ES-I3 (cell line): ENCODE measurements around the gene TMEM134.

Experiments used
- H3K36me3 ChIP-seq: 2 replicates; pipeline ENCODE4 v1.6.1; 2013; ENCODE audit warnings: mild to moderate bottlenecking, low read length, control low read depth, moderate library complexity; ENCODE audit not compliant: insufficient read depth
- H3K4me1 ChIP-seq: 2 replicates; pipeline ENCODE4 v1.6.1; 2013; ENCODE audit warnings: mild to moderate bottlenecking, control low read depth, low read length; ENCODE audit not compliant: insufficient read depth
- H3K9ac ChIP-seq: 2 replicates; pipeline ENCODE4 v1.6.1; 2013; ENCODE audit warnings: low read depth, mild to moderate bottlenecking, low read length, moderate library complexity
- H3K9me3 ChIP-seq: 2 replicates; pipeline ENCODE4 v1.6.1; 2013; ENCODE audit warnings: mild to moderate bottlenecking, low read length, moderate library complexity; ENCODE audit not compliant: control insufficient read depth, insufficient read depth

The TMEM134 gene

DNA sequence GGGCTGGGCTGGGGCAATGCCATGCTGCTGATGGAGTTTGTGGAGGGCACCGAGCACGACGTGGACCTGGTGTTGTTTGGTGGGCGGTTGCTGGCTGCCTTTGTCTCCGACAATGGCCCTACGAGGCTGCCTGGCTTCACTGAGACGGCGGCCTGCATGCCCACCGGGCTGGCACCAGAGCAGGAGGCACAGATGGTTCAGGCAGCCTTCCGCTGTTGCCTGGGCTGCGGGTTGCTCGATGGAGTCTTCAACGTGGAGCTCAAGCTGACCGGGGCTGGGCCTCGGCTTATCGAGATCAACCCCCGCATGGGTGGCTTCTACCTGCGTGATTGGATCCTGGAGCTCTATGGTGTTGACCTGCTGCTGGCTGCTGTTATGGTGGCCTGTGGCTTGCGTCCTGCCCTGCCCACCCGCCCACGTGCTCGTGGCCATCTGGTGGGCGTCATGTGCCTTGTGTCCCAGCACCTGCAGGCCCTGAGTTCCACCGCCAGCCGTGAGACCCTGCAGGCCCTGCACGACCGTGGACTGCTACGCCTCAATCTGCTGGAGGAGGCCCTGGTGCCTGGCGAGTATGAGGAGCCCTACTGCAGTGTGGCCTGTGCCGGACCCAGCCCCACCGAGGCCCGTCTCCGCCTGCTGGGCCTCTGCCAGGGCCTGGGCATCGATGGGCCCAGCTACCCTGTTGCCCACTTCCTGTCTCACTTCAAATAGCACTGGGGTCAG lies 45.0 kb downstream of the TMEM134 start:
- no peaks in the 10 kb centered on the region for H3K9me3 ChIP-seq
- H3K36me3 ChIP-seq, result no peaks in the 10 kb centered on the region
- no peak overlapping the region for H3K9ac ChIP-seq
- H3K4me1 ChIP-seq, result peaks cover 6% of the 10 kb centered on the region; the same call in 1 of the 2 replicates

DNA sequence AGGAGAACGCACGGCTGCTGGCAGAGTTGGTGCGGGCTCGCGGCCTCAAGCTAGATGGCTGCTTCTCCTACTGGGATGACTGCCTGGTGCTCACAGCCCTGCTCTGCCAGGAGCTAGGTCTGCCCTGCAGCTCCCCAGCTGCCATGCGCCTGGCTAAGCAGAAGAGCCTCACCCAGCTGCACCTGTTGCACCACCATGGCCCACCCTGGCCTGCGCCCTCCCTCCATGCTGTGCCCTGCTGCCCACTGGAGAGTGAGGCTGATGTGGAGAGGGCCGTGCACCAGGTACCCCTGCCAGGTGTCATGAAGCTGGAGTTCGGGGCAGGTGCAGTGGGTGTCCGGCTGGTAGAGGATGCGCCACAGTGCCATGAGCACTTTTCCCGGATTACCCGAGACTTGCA lies 45.6 kb downstream of the TMEM134 start:
- Histone ChIP-seq H3K36me3 (no peaks in the 10 kb centered on the region), H3K9me3 (no peaks in the 10 kb centered on the region), H3K9ac (no peak overlapping the region), H3K4me1 (peaks cover 6% of the 10 kb centered on the region; the same call in 1 of the 2 replicates)

- peaks cover 6% of the 10 kb centered on the region; the same call in 1 of the 2 replicates for H3K4me1 ChIP-seq
- H3K9ac ChIP-seq, result no peak overlapping the region
- no peaks in the 10 kb centered on the region for H3K9me3 ChIP-seq
- no peaks in the 10 kb centered on the region for H3K36me3 ChIP-seq
Measured at GRCh38 chr11:67422891-67423290, 46.2 kb downstream of the TMEM134 start.

- H3K36me3 ChIP-seq, result no peaks in the 10 kb centered on the region
- no peaks in the 10 kb centered on the region for H3K9me3 ChIP-seq
- H3K4me1 ChIP-seq, result peaks cover 6% of the 10 kb centered on the region; the same call in 1 of the 2 replicates
- peak overlapping the region; percentile 34; the same call in 1 of the 2 replicates for H3K9ac ChIP-seq
Measured at GRCh38 chr11:67421430-67422031, 47.5 kb downstream of the TMEM134 start.

DNA sequence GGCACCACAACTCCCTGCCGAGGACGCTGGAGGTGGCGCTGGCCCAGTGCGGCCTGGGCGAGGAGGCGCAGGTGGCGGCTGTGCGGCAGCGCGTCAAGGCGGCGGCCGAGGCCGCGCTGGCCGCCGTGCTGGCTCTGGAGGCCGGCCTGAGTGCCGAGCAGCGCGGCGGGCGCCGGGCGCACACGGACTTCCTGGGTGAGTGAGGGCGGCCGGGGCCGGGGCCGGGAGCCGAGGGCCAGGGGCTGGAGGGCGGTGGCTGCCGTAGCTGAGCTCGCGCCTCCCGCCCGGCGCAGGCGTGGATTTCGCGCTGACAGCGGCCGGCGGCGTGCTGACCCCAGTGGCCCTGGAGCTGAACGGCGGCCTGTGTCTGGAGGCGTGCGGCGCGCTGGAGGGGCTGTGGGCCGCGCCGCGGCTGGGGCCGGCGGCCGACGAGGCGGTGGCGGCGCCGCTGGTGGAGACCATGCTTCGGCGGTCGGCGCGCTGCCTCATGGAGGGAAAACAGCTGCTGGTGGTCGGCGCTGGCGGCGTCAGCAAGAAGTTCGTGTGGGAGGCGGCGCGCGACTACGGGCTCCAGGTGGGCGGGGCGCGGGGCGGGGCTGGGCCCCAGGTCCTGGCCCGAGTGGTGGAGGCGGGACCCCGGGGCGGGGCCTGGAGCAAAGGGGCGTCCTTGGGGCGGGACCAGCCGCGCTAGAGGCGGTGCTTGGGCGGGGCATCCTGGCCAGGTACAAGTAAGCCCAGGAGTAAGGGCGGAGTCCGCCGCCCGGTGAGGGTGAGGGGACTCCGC lies 48.2 kb downstream of the TMEM134 start:
- no peaks in the 10 kb centered on the region for H3K36me3 ChIP-seq
- H3K9me3 ChIP-seq, result no peaks in the 10 kb centered on the region
- H3K4me1 ChIP-seq, result peaks cover 11% of the 10 kb centered on the region; the same call in 1 of the 2 replicates
- H3K9ac ChIP-seq, result peak overlapping the region; percentile 58

GRCh38 chr11:67420147-67420645 lies 48.9 kb downstream of the TMEM134 start:
- Histone ChIP-seq H3K4me1 (peaks cover 11% of the 10 kb centered on the region; the same call in 1 of the 2 replicates), H3K36me3 (no peaks in the 10 kb centered on the region), H3K9ac (peak overlapping the region; percentile 58), H3K9me3 (no peaks in the 10 kb centered on the region)

- H3K4me1 ChIP-seq, result peaks cover 11% of the 10 kb centered on the region; the same call in 1 of the 2 replicates
- H3K9ac ChIP-seq, result no peak overlapping the region
- no peaks in the 10 kb centered on the region for H3K36me3 ChIP-seq
- H3K9me3 ChIP-seq, result no peaks in the 10 kb centered on the region
Measured at GRCh38 chr11:67419325-67420049, 49.6 kb downstream of the TMEM134 start.

DNA sequence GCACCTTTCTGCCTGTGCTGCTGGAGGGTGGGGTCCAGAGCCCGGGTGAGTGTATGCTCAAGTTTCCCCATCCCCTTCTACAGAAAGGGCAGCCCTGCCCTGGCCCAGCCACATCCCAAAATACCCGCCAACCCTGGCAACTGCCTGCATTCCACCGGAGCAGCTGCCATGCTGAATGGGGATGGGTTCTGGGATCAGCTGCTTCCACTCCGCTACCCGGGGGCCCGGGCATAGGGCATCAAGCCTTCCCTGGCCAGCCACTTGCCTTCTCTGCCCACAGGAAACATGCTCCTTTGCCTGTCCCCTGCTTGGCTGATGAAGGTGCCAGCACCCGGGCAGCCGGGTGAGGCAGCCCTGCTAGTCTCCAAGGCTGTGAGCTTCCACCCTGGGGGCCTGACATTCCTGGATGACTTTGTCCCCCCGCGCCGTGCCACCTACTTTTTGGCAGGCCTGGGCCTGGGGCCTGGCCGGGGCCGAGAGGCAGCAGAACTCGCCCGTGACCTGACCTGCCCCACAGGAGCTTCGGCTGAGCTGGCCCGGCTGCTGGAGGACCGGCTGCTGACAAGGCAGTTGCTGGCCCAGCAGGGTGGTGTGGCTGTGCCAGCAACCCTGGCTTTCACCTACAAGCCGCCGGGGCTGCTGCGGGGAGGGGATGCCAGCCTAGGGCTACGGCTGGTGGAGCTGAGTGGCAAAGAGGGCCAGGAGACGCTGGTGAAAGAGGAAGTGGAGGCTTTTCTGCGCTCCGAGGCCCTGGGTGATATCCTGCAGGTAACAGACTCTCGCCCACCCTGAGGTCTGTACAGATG lies 50.4 kb downstream of the TMEM134 start:
- Histone ChIP-seq H3K4me1 (peaks cover 11% of the 10 kb centered on the region; the same call in 1 of the 2 replicates), H3K9me3 (no peaks in the 10 kb centered on the region), H3K36me3 (no peaks in the 10 kb centered on the region), H3K9ac (no peak overlapping the region)

- no peaks in the 10 kb centered on the region for H3K9me3 ChIP-seq
- H3K4me1 ChIP-seq, result peaks cover 8% of the 10 kb centered on the region; the same call in 1 of the 2 replicates
- H3K36me3 ChIP-seq, result no peaks in the 10 kb centered on the region
- H3K9ac ChIP-seq, result no peak overlapping the region
Measured at GRCh38 chr11:67417425-67417824, 51.6 kb downstream of the TMEM134 start.

DNA sequence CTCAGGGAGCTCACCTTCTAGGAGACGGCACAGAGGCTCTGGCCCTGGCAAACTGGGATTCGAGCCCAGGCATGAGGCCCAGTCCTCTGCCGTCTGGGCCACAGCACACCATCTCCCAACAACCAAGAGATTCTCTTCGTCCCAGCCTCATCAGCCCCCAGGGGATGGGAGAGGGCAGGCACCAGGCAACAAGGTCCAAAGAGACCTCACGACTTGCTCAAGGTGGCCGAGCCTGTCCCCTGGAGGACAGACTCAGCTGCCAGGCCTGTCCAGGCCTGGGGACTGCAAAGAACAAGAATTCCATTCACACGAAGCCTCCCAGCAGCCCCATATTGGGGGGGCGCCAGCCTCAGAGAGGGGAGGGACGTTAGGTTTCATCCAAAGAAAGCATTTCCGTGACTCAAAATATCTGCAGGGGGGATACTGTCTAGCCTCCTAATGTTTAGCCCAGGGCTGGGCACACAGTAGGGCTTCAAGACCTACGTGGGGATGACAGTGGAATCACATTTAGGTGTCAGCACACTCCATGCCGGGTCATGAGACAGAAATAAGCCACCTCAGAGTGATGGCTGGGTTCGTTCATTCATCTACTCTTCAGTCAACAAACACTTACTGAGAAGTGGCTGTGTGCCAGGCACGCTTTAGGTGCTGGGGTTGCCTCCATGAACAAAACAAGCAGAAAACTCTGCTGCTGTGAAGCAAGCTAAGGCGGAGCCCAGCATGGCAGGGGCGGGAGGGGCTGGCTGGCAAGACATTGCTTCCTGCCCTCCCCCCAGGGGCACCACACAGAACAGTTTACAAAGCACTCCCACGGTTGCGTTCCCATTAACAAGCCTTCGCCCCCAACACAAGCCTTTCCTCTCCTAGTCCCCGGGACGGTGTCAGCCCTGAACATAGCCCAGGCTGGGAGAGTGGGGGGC lies 52.4 kb downstream of the TMEM134 start:
- Histone ChIP-seq H3K9ac (no peak overlapping the region), H3K9me3 (no peaks in the 10 kb centered on the region), H3K4me1 (peaks cover 8% of the 10 kb centered on the region; the same call in 1 of the 2 replicates), H3K36me3 (no peaks in the 10 kb centered on the region)

- Histone ChIP-seq H3K9me3 (no peaks in the 10 kb centered on the region), H3K4me1 (peaks cover 8% of the 10 kb centered on the region; the same call in 1 of the 2 replicates), H3K9ac (peak within 1 kb of the TSS; percentile 53; the same call in 1 of the 2 replicates), H3K36me3 (no peaks in the 10 kb centered on the region)
Measured at GRCh38 chr11:67415501-67416304, 53.3 kb downstream of the TMEM134 start, which contains the start of gene CARNS1. Gene CARNS1, plus strand, starts transcription at chr11:67415678. Its CDS starts 522 bp downstream, at chr11:67416200.
